Right lobe of liver (tissue), 4 donors: ENCODE data around the gene HDLBP.

Experiments
- POLR2A ChIP-seq: fragments of 450-650 bp; IDR thresholded peaks from one replicate; pipeline ENCODE4 v1.6.1; 2017; ENCODE audit warnings: antibody characterized with exemption, mild to moderate bottlenecking
- TF ChIP-seq, protein P1 (sequence below), 4 donors: fragments of 200-600 bp in 3 of 4; fragments of 450-650 bp in 1 of 4; IDR thresholded peaks; one replicate each; pipeline versions ENCODE4 v1.5.1 to v1.8.0; 2016 to 2022; ENCODE audit warnings: antibody characterized with exemption in 4 of 4, mild to moderate bottlenecking in 2 of 4
- donor health status: DM: no; HTN: no; CAD: no.
- donor health status: DM: no; HTN: no; CAD: no.
- donor health status: DM: no; HTN: yes; CAD: no.

DNA sequence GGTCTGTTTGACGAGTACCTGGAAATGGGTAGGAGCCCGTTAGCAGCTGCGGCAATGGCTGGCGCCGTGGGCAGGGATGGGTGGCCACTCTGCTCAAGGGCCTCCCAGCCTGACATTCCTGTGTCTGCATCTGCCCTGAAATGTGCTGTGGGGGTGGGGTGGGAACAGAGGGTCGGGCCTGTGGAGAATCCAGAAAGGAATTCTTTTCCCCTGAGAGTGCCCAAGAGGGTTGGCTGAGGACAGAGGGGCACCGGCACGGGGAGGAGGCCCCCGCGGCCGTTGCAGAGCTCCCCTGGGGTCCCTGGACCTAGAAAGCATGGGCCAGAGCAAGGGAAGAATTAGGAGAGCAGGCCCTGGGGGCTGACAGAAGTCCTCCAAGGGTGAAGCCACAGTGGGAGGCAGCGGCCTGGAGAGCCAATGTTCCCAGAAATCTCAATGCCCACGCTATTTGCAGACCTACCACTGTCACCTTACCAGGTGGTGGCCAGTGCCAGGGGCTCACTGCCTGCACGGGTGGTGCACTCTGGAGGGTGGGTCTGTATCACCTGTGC is 99.2 kb downstream of the HDLBP start:
- TF ChIP-seq, protein P1, sequence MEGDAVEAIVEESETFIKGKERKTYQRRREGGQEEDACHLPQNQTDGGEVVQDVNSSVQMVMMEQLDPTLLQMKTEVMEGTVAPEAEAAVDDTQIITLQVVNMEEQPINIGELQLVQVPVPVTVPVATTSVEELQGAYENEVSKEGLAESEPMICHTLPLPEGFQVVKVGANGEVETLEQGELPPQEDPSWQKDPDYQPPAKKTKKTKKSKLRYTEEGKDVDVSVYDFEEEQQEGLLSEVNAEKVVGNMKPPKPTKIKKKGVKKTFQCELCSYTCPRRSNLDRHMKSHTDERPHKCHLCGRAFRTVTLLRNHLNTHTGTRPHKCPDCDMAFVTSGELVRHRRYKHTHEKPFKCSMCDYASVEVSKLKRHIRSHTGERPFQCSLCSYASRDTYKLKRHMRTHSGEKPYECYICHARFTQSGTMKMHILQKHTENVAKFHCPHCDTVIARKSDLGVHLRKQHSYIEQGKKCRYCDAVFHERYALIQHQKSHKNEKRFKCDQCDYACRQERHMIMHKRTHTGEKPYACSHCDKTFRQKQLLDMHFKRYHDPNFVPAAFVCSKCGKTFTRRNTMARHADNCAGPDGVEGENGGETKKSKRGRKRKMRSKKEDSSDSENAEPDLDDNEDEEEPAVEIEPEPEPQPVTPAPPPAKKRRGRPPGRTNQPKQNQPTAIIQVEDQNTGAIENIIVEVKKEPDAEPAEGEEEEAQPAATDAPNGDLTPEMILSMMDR (IDR thresholded peaks at IDR 0.05): no peak
- TF ChIP-seq POLR2A: no peak
